Esophagus muscularis mucosa (tissue), 4 donors: ENCODE data around the gene MYO1E. TPM values are rescaled to one million over a fixed set of nuclear protein-coding genes. Genes with fewer than 3 reads are reported as not detected.
A peak's percentile ranks its signal among the peaks of the same experiment; 100 is the strongest.

Experiments
- DNase-seq: peaks from one replicate; pipeline ENCODE4 v3.0.0-alpha.2; 2017; ENCODE audit errors: extremely low spot score
- H3K27ac ChIP-seq, 4 donors: fragments of 200-600 bp; sonication (generic); replicated peaks in 1 of 4; 1 replicate in 3 of 4; 2 replicates in 1 of 4; pipeline ENCODE4 v1.5.1; 2016 to 2019; ENCODE audit warnings: mild to moderate bottlenecking in 1 of 4
- H3K27me3 ChIP-seq, 4 donors: fragments of 200-600 bp; sonication (generic); one replicate each; pipeline versions ENCODE4 v1.5.1 to v1.6.0; 2016 to 2019
- H3K36me3 ChIP-seq, 4 donors: fragments of 200-600 bp; sonication (generic); one replicate each; pipeline ENCODE4 v1.5.1; 2016 to 2019
- H3K4me1 ChIP-seq, 4 donors: fragments of 200-600 bp; sonication (generic); one replicate each; pipeline ENCODE4 v1.5.1; 2016 to 2019
- H3K4me3 ChIP-seq, 4 donors: fragments of 200-600 bp; sonication (generic); 1 replicate in 2 of 4; 2 replicates in 2 of 4; pipeline ENCODE4 v1.5.1; 2016 to 2019; ENCODE audit warnings: mild to moderate bottlenecking in 4 of 4, moderate library complexity in 1 of 4
- H3K9me3 ChIP-seq, 4 donors: fragments of 200-600 bp; sonication (generic); 1 replicate in 3 of 4; 2 replicates in 1 of 4; pipeline ENCODE4 v1.5.1; 2016 to 2019
- EP300 ChIP-seq: sonication (generic); formaldehyde crosslinking; IDR thresholded peaks from one replicate; pipeline ENCODE4 v1.6.1; 2017; ENCODE audit warnings: antibody characterized with exemption
- POLR2A ChIP-seq: fragments of 450-650 bp; IDR thresholded peaks from one replicate; pipeline ENCODE4 v1.6.1; 2017; ENCODE audit warnings: antibody characterized with exemption, moderate library complexity, mild to moderate bottlenecking, low read depth
- POLR2AphosphoS5 ChIP-seq, 2 donors: sonication (generic); formaldehyde crosslinking; IDR thresholded peaks; one replicate each; pipeline ENCODE4 v1.6.1; 2017; ENCODE audit warnings: antibody characterized with exemption in 2 of 2
- WGBS: methylation state at CpG from one replicate; pipeline ENCODE4 v1.1.5; 2018; 5-methylcytosine and 5-hydroxymethylcytosine counted together
- intact Hi-C: fragments of 100-400 bp; cut with DNase I; formaldehyde crosslinking; loops from one replicate; pipeline ENCODE4 v1.15.1; 2023
- total RNA-seq, 4 donors: library from RNA; depleted of rRNA; stranded (reverse); fragments of >200 nt; gene quantifications; one replicate each; pipeline versions ENCODE4 v1.1.0 to v1.2.1, GENCODE V29; 2016
- TF ChIP-seq, protein P1 (sequence below), 3 experiments: fragments of 200-600 bp in 2 of 3; fragments of 450-650 bp in 1 of 3; sonication (generic) in 2 of 3; IDR thresholded peaks; one replicate each; pipeline ENCODE4 v1.5.1; 2017 to 2019; ENCODE audit warnings: antibody characterized with exemption in 3 of 3, mild to moderate bottlenecking in 2 of 3, moderate library complexity in 1 of 3

MYO1E gene
- total RNA-seq, 4 donors from 2014 or later = 32.7 to 39.9 (median 37.6) TPM

DNA sequence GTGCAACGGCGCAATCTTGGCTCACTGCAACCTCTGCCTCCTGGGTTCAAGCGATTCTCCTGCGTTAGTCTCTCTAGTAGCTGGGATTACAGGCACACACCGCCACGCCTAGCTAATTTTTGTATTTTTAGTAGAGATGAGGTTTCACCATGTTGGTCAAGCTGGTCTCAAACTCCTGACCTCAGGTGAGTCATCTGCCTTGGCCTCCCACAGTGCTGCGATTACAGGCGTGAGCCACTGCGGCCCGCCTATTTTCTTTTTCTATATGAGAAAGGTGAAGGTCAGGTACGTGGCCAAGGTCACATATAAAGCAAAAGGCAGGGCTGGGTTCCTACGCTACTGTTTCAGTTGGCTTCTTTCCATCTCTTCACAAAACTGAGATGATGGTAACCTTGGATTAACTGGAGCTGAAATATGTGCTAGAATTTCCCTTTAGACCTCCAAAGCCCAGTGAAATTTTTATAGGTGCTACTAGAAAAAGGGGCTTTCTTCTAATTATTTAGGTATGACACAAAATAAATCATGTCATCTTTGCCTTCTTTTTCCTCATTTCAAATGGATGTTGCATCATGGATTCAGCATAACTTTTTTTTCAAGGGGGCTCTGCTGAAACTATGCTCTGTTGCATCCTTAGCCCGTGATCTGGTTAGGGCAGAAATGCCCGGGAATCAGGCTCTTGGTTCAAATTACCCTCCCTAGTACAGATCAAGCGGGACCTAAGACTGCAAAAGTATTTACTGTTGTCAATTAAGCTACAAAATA, 68.5 kb downstream of the MYO1E start:
- H3K27ac ChIP-seq = peak overlapping the region in 1 of 4 donors; percentile 22
- DNase-seq = no peak
- 93% methylated on average over 15 of the region's 15 CpGs for WGBS
- H3K36me3 ChIP-seq = no peaks in the 10 kb centered on the region
- H3K4me3 ChIP-seq = no peak overlapping the region
- peaks cover 22 to 65% (median 43%) of the 10 kb centered on the region in 4 donors for H3K4me1 ChIP-seq
- intact Hi-C loops = no loop called here
- no peaks in the 10 kb centered on the region for H3K9me3 ChIP-seq
- TF ChIP-seq POLR2A (no peak), POLR2AphosphoS5 (IDR thresholded peaks at IDR 0.05) (no peak), EP300 (no peak)
- H3K27me3 ChIP-seq = no peaks in the 10 kb centered on the region

DNA sequence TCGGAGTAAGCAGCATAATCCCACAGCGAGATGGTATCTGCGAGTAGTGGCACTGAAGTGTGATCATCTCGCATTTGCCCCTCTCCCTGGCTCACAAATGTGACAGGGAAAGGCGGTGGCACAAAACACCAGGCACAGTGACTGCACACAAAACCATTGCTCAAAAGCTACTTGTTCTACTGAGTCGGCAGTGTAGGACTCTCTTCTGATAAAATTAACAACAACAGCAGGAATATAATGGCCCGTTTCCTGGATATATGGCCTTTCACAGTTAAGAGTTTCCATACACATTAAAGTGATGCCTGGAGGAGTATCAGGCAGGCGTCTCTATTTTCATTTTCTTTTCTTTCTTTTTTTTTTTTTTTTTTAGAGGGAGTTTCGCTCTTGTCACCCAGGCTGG, 69.0 kb downstream of the MYO1E start:
- Histone ChIP-seq H3K4me3 (no peak overlapping the region), H3K4me1 (peaks cover 22 to 70% (median 43%) of the 10 kb centered on the region in 4 donors), H3K36me3 (no peaks in the 10 kb centered on the region), H3K27me3 (no peaks in the 10 kb centered on the region), H3K27ac (no peak overlapping the region), H3K9me3 (no peaks in the 10 kb centered on the region)
- intact Hi-C loops = no loop called here
- WGBS = 92% methylated on average over 9 of the region's 9 CpGs
- no peak for TF ChIP-seq POLR2AphosphoS5 (IDR thresholded peaks at IDR 0.05)
- TF ChIP-seq POLR2A = no peak
- no peak for TF ChIP-seq EP300
- TF ChIP-seq, protein P1, sequence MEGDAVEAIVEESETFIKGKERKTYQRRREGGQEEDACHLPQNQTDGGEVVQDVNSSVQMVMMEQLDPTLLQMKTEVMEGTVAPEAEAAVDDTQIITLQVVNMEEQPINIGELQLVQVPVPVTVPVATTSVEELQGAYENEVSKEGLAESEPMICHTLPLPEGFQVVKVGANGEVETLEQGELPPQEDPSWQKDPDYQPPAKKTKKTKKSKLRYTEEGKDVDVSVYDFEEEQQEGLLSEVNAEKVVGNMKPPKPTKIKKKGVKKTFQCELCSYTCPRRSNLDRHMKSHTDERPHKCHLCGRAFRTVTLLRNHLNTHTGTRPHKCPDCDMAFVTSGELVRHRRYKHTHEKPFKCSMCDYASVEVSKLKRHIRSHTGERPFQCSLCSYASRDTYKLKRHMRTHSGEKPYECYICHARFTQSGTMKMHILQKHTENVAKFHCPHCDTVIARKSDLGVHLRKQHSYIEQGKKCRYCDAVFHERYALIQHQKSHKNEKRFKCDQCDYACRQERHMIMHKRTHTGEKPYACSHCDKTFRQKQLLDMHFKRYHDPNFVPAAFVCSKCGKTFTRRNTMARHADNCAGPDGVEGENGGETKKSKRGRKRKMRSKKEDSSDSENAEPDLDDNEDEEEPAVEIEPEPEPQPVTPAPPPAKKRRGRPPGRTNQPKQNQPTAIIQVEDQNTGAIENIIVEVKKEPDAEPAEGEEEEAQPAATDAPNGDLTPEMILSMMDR (IDR thresholded peaks at IDR 0.05) = no peak
- no peak for DNase-seq

DNA sequence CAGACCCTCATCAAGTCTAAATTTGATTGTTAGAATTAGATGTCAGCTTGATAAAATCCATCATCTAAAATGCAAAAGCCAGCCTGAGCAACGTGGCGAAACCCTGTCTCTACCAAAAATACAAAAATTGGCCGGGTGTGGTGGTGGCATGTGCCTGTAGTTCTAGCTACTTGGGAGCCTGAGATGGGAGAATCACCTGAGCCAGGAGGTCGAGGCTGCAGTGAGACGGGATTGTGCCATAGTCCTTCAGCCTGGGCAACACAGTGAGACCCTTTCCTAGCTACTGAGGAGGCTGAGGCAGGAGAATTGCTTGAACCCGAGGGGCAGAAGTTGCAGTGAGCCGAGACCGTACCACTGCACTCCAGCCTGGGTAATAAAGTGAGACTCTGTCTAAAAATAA, 69.5 kb downstream of the MYO1E start:
- TF ChIP-seq, protein P1 (IDR thresholded peaks at IDR 0.05) = no peak
- TF ChIP-seq POLR2AphosphoS5 (IDR thresholded peaks at IDR 0.05) (no peak), EP300 (no peak), POLR2A (no peak)
- no peak for DNase-seq
- Histone ChIP-seq H3K36me3 (no peaks in the 10 kb centered on the region), H3K4me3 (no peak overlapping the region), H3K27ac (no peak overlapping the region), H3K4me1 (peaks cover 25 to 70% (median 44%) of the 10 kb centered on the region in 4 donors), H3K9me3 (no peaks in the 10 kb centered on the region), H3K27me3 (no peaks in the 10 kb centered on the region)
- WGBS = 91% methylated on average over 8 of the region's 8 CpGs
- intact Hi-C loops = no loop called here

DNA sequence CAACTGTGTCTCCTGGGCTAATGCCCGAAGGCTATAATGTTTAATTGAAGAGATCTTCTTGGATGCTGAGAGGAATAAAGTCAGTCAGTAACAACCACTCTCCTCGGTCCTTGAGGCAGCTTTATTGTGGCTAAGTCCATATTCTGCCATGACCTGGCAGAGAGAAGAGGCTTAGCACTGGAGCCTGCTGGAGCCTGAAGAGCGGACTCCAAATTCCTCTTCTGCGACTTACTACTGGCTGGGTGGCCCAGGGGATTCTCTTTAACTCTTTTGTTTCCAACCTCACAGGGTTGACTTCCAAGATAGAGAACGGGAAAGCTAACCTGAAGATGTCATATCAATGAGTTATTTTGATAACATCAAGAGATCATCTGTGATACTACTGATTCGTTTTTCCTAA, 71.1 kb downstream of the MYO1E start:
- no peaks in the 10 kb centered on the region for H3K9me3 ChIP-seq
- intact Hi-C loops = no loop called here
- peaks cover 21 to 60% (median 47%) of the 10 kb centered on the region in 4 donors for H3K4me1 ChIP-seq
- H3K36me3 ChIP-seq = no peaks in the 10 kb centered on the region
- no peak for DNase-seq
- no peak overlapping the region for H3K4me3 ChIP-seq
- no peak overlapping the region for H3K27ac ChIP-seq
- TF ChIP-seq POLR2A (no peak), POLR2AphosphoS5 (IDR thresholded peaks at IDR 0.05) (no peak), EP300 (no peak)
- TF ChIP-seq, protein P1 (IDR thresholded peaks at IDR 0.05) = no peak
- WGBS = 86% methylated on average over 6 of the region's 6 CpGs
- H3K27me3 ChIP-seq = no peaks in the 10 kb centered on the region

DNA sequence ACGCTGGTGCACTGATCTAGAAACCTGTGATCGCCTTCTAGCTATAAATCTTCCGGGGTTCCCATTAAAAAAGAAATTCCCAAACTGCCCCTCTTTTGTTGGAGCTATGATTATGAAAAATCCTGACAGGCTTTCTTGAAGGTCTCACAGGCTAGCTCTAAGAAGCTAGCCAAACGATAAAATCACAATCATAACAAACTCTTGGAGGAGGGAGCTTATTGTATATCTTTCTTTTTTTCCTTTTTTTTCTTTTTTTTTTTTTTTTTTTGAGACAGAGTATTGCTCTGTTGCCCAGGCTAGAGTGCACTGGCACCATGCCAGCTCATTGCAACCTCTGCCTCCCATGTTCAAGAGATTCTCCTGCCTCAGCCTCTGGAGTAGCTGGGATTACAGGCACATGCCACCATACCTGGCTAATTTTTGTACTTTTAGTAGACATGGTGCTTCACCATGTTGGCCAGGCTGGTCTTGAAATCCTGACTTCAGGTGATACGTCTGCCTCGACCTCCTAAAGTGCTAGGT, 72.0 kb downstream of the MYO1E start:
- no peak for TF ChIP-seq EP300
- no peak for TF ChIP-seq POLR2A
- TF ChIP-seq POLR2AphosphoS5 (IDR thresholded peaks at IDR 0.05) = no peak
- TF ChIP-seq, protein P1 (IDR thresholded peaks at IDR 0.05) = no peak
- Histone ChIP-seq H3K4me3 (no peak overlapping the region), H3K9me3 (no peaks in the 10 kb centered on the region), H3K27me3 (no peaks in the 10 kb centered on the region), H3K36me3 (no peaks in the 10 kb centered on the region), H3K27ac (peak overlapping the region; percentile 28 to 52 (median 44)), H3K4me1 (peaks cover 27 to 65% (median 49%) of the 10 kb centered on the region in 4 donors)
- WGBS = 59% methylated on average over 6 of the region's 6 CpGs
- no peak for DNase-seq
- intact Hi-C loops = no loop called here
